ENCODE results near the gene AGAP1. TPM values are rescaled to one million over a fixed set of nuclear protein-coding genes. Genes with fewer than 3 reads are reported as not detected.

AGAP1 gene
- total RNA-seq, 1 donor from 2014 or later: 44.0 TPM

- H3K9me3 Mint-ChIP-seq: no peaks in the 10 kb centered on the region
- H3K4me1 Mint-ChIP-seq: peaks cover 47% of the 10 kb centered on the region
- H3K36me3 Mint-ChIP-seq: no peaks in the 10 kb centered on the region
- no peak for DNase-seq (ENCODE audit: low spot score in 2 of 2, unreplicated experiment in 2 of 2)
- no peak for TF ChIP-seq CTCF (IDR thresholded peaks at IDR 0.05; ENCODE audit: unreplicated experiment)
- H3K27me3 Mint-ChIP-seq (ENCODE audit: low read depth): no peaks in the 10 kb centered on the region
- no peak overlapping the region for H3K27ac Mint-ChIP-seq
- H3K4me3 Mint-ChIP-seq: no peak overlapping the region
Measured at GRCh38 chr2:235541838-235542549, 48.2 kb downstream of the AGAP1 start.

GRCh38 chr2:235542733-235543127 lies 48.9 kb downstream of the AGAP1 start:
- no peaks in the 10 kb centered on the region for H3K9me3 Mint-ChIP-seq
- no peak overlapping the region for H3K4me3 Mint-ChIP-seq
- no peaks in the 10 kb centered on the region for H3K36me3 Mint-ChIP-seq
- no peak overlapping the region for H3K27ac Mint-ChIP-seq
- DNase-seq (ENCODE audit: low spot score in 2 of 2, unreplicated experiment in 2 of 2): no peak
- peaks cover 45% of the 10 kb centered on the region for H3K4me1 Mint-ChIP-seq
- no peaks in the 10 kb centered on the region for H3K27me3 Mint-ChIP-seq (ENCODE audit: low read depth)
- no peak for TF ChIP-seq CTCF (IDR thresholded peaks at IDR 0.05; ENCODE audit: unreplicated experiment)

GRCh38 chr2:235543128-235543750 lies 49.4 kb downstream of the AGAP1 start:
- Mint-ChIP-seq H3K4me1 (peaks cover 44% of the 10 kb centered on the region), H3K27me3 (ENCODE audit: low read depth) (no peaks in the 10 kb centered on the region), H3K4me3 (no peak overlapping the region), H3K36me3 (no peaks in the 10 kb centered on the region), H3K9me3 (no peaks in the 10 kb centered on the region), H3K27ac (peak overlapping the region; percentile 4)
- no peak for DNase-seq (ENCODE audit: low spot score in 2 of 2, unreplicated experiment in 2 of 2)
- no peak for TF ChIP-seq CTCF (IDR thresholded peaks at IDR 0.05; ENCODE audit: unreplicated experiment)

GRCh38 chr2:235543851-235544688 lies 50.2 kb downstream of the AGAP1 start:
- TF ChIP-seq CTCF (IDR thresholded peaks at IDR 0.05; ENCODE audit: unreplicated experiment): no peak
- peaks cover 41% of the 10 kb centered on the region for H3K4me1 Mint-ChIP-seq

GRCh38 chr2:235544689-235544969 lies 50.8 kb downstream of the AGAP1 start:
- Mint-ChIP-seq H3K4me1 (peaks cover 41% of the 10 kb centered on the region), H3K9me3 (no peaks in the 10 kb centered on the region), H3K27ac (peak overlapping the region; percentile 64), H3K27me3 (ENCODE audit: low read depth) (no peaks in the 10 kb centered on the region), H3K4me3 (no peak overlapping the region), H3K36me3 (no peaks in the 10 kb centered on the region)
- no peak for TF ChIP-seq CTCF (IDR thresholded peaks at IDR 0.05; ENCODE audit: unreplicated experiment)
- DNase-seq (ENCODE audit: low spot score in 2 of 2, unreplicated experiment in 2 of 2): no peak

More at GRCh38 chr2:235543851-235544688, 50.2 kb downstream of the AGAP1 start:
- no peak for DNase-seq (ENCODE audit: low spot score in 2 of 2, unreplicated experiment in 2 of 2)
- Mint-ChIP-seq H3K9me3 (no peaks in the 10 kb centered on the region), H3K4me3 (no peak overlapping the region), H3K27ac (peak overlapping the region; percentile 64), H3K27me3 (ENCODE audit: low read depth) (no peaks in the 10 kb centered on the region), H3K36me3 (no peaks in the 10 kb centered on the region)

Measured in mesothelial cell of epicardium (in vitro differentiated cells).